GM21619 (cell line): Measurements from ENCODE around the gene ADAMTS3.

Experiments used
- ATAC-seq: cut with Tn5 transposase; IDR thresholded peaks from one replicate; pipeline ENCODE4 v1.9.1; 2021; ENCODE audit not compliant: unreplicated experiment

Gene ADAMTS3

GRCh38 chr4:72568959-72569718 is at the start of gene ADAMTS3:
TSS of gene ADAMTS3 (minus strand) at chr4:72569221. CDS start at chr4:72568762, 459 bp downstream.
- ATAC-seq, result no peak

DNA sequence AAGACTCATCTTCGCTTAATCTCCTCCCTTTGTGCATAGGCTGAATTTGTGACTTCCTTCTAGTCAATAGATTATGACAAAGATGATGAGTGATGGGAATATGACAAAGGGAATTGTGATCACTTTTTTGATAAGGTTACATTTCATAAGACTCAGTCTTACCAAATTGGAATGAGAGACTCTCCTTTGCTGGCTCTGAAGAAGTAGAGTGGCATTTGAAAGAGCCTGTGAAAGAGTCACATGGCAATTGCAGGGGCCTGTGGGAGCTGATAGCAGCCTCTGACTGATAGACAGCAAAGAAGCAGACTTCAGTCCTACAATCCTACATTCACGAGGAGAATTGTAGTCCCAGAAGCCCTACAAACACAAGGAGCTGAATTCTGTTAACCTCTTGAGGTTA is 44.9 kb upstream of the ADAMTS3 start:
- ATAC-seq, result no peak

DNA sequence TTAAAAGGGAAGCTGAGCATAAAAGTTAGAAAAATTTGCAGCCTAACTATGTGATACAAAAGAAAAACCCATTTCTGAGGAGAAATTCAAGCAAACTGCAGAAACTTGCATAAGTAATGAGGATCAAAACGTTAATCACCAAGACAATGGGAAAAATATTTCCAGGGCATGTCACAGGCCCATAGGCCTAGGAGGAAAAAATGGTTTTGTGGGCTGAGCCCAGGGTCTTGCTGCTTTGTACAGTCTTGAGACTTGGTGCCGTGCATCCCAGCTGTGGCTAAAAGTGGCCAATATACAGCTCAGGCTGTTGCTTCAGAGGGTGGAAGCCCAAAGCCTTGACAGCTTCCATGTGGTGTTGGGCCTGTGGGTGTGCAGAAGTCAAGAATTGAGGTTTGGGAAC is 37.7 kb upstream of the ADAMTS3 start:
- no peak for ATAC-seq

DNA sequence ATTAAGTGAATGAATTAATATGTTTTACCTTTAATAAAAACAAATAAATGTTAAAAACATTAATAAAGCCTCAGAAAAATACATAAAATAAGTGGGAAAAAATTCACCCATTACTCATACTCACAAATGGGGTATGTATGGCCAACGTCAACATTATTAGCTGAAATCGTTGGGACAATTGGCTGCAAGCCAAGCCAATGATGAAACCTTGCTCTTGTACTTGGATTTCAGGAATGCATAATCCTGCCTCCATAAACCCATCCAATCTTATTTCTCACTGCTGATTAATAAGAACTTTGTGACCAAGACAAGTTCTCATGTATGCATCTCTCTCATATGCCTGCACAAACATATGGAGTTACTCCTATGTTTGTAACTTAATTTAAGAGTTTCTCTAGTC is 35.3 kb upstream of the ADAMTS3 start:
- ATAC-seq, result no peak

DNA sequence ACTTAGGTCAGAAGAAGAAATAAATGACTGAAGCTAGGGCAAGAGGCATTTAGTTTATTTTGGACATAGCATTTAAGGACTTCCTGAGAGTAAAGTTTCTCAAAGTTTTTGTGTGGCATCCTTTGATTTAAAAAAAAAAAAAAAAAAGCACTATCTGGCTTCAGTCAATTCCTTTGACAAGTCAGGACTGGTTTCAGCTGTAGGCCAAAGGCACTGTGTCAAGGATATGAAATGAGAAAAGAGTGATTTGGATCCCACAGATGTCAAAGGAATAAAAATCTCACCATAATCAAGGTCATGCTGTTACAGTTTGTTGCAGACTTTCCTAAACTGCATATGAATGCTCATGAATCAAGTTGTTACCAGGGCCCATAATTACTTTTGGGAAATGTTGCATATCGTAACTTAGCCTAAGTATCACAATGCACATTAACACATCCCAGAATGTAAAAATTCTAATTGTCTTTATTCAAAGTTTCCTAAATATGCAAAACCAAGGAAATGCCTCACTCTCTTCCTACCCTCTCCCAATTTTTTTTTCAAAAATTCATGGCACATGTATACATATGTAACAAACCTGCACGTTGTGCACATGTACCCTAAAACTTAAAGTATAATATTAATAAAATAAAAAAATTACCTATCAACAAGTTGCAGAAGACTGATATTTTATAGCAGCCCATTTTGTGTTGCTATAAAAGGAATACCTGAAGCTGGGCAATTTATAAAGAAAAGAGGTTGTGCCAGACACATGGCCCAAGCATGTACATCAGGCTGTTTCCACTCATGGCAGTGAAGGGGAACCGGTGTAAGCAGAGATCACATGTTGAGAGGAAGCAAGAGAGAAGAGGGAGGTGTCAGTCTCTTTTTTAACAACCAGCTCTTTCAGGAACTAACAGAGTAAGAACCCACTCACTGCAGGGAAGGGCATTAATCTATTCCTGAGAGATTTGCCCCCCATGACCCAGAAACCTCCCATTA is 33.7 kb upstream of the ADAMTS3 start:
- ATAC-seq, result no peak

DNA sequence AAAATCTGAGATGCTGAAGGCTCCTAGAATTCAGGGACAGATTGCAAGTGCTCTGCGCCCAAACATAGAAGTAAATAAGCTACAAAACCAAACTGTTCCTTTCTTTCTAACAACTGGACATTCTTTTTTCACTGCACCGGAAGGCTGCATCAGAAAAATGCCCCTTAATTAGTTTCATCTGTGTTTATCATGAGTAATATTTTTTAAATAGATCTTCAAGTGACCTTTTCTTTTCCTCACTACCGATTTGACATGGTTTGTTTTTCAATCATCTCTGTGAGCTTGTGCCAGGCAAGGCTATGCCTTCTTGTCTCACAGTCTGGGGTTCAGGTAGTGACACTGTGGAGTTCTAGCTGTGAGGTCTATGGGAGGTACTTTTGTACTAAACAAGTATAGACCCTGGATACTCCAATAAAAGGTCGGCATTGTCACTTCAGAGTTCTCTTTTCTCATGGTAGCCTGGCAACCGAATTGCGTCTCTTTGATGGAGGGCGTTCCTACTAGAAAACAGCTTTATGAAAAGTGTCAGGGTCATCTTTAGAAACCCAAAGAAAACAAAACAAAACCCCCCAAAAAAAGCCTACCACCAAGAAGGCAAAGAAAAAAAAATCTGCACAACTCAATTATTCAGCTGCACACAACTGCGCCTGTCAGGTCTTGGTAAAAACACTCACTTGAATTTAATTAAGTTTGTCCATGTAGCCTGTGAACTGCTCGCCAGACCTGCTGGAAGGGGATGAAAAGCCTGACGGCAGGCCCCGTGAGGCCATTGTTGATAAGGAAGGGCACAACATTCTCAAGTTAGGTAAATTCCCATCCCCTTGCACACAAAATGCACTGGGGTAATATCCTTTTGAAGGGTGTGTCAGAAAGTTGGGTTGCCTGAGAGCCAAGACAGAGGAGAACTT is 22.8 kb upstream of the ADAMTS3 start:
- ATAC-seq, result no peak

GRCh38 chr4:72587334-72587733 is 18.3 kb upstream of the ADAMTS3 start:
- no peak for ATAC-seq

GRCh38 chr4:72582853-72583252 is 13.8 kb upstream of the ADAMTS3 start:
- ATAC-seq, result no peak

DNA sequence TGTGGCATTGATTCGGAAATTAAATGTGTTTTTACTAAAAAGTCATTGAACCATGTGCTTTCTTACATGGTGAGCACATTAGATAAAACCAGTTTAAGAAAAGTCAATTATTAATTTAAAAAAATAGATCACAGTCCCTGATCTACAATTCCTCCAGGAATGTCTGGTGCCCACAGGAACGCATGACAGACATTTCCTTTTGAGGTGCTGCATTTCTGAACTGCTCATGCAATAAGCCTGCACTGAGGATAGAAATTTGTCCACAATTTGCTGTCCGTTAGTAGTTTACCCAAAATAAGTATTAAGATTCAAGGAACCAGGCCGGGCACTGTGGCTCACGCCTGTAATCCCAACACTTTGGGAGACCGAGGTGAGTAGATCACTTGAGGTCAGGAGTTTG is 8.2 kb upstream of the ADAMTS3 start:
- ATAC-seq, result no peak

DNA sequence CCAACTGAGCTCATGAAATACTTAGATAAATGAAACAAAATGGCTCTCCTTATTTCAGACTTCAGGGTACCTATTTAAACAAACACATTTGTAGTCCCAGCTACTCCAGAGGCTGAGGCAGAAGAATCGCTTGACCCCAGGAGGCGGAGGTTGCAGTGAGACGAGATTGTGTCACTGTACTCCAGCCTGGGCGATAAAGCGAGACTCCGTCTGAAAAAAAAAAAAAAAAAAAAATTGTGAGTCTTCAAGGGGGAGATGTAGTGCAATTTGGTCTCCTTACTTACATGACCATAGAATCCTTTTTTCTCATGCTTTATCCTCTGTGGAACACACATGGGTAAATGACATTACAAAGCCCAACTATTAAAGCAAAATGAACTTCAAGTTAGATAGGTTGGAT is 2.3 kb upstream of the ADAMTS3 start:
- no peak for ATAC-seq

DNA sequence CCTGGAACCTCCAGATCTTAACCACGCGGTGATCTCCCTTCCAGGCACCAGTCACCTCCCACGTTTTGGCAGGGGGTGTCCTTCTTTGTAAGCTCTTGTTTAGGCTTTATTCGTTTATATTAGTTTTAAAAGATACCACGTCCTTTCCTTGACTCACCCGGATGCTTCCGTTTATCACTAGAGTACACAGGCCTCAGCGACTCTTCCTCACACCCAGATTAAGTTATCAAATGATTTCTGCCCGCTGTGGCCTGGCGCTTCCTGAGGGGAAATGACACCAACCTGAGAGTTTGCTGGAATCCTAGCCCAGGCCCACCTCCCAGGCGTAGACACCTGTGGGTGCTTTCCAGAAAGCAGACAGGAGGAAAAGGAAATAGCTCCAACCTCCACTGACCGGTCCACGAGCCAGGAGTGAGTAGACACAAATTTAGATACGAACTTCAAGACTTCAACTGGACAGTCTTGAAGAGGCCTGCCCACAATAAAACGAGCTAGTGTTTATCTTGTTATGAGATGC is 756 bp upstream of the ADAMTS3 start:
- ATAC-seq, result no peak

DNA sequence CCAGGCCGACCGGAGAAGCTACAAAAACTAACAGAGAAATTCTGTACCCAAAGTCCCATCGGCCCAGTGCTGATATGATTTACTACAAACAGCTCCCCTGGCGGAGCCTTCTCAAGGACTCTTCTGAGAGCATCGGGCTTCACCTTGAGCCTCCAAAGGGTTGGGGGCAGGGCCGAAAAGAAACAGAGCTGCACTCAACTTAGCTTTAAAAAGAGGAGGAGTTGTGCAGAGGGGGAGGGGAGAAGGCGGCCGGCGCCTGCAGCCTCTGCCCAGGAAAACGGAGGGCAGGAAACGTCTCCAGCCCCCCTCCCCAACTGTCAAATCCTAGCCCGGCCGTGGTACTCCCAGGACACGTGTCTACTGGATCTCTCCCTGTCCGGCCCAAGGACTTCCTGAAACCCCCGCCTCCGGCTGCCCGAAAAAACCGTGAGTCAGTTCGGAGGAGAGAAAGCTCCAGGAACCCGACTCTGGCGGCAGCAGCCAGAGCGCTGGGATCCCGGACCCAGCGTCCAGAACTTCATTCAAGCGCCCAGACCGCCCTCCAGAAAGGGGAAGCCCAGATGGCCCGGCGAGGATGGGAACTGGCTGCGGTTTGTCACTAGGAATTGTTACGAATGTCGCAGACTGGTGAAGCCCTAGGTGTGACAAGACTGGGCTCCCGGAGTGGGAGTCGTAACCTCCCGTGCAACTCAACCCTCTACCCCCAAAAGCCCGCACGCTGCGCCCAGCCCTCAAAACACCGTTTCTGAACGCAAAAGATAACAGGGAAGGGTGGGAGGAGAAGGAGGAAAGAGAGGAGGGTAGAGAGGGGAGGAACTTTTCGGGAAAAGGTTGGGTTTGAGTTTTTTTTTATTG is 973 bp downstream of the ADAMTS3 start:
- ATAC-seq, result no peak

DNA sequence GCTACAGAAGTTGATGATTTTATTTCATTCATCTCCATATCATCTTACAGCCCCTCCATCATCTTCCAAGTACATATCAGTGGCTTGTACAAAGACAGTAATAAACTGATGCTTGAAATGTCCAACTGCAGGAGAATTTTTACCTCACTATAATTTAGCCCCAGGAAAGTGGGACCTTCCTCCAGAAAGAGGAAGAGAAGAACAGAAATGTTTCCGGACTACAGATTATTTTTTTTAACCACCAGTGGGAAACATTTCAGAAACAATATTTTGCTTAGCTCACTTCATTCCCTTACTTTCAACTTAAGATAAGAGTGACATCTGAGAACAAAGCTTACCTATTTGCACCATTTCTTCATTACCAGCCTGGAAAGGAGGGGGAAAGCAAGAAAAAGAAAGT is 2.0 kb downstream of the ADAMTS3 start:
- no peak for ATAC-seq

- ATAC-seq, result no peak
These were observed 2.5 kb downstream of the ADAMTS3 start for GRCh38 chr4:72566464-72566972.

DNA sequence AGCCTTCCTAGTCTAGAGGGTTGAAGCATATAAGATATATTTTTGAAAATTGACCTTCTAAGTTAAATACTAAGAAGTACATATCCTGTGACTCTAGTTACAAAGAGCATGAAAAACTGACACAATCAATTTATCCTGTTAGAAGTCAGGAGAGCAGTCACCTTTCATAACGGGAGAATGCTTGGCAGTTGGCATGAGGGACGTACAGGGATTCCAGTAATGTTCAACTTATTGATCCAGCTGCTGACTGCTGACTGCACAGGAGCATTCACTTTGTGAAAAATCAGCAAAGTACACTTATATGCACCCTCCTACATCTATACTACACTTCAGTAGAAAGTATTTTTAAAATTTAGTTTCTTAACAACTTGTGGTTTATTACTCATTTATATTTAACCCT is 4.2 kb downstream of the ADAMTS3 start:
- no peak for ATAC-seq

DNA sequence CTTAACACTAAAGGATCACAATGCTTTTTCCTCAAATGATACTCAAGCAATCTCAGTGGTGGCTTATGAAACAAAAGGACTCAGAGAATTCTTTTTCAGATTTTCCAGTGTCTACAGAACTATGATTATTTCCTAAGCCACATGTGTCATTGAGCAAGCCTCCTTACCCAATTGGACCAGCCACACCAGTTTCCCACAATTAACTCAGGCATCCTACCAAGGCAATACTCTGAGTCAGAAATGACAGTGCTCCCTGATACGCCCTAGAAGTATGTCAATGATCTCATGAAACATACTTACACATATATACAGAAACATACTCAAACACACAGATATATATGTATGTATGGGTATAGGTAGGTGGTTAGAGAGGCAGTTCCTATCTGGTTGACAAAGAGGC is 4.8 kb downstream of the ADAMTS3 start:
- ATAC-seq, result no peak

- no peak for ATAC-seq
These were observed 10.4 kb downstream of the ADAMTS3 start for GRCh38 chr4:72558655-72559054.

DNA sequence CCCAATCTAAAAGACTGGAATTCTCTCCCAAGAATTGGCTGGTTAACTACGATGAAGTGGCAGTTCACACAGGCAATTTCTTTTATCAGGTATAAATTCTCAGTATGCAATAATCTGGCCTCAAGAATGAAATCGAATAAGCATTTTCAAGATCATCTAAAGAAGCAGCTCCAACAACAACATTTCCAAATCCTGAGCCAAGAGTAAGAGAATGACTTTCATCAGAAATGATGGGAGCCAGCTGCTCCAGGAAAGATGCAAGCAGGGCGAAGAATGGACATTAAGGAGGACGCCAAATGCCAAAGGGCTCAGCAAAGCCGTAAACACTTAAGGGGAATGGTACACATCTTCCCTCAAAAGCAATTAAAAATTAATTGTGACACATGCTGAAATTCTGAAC is 12.0 kb downstream of the ADAMTS3 start:
- no peak for ATAC-seq

DNA sequence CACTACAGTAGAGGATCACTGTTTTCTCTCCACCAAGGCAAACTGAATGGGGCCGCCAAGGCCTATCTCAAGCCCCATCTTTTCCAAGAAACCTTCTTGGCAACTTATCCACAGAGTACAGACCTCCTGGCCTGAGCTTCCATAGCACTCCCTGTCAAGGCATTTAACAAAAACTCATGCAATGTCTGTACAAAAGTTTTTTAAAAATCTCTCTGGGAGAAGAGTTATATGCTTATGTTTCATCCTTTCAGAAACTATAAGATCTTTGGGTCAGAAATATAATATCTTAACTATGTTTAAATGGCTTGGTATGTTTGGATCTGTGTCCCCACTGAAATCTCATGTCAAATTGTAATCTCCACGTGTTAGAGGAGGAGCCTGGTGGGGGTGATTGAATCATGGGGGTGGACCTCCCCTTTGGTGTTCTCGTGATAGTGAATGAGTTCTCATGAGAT is 13.6 kb downstream of the ADAMTS3 start:
- no peak for ATAC-seq
